ENCODE data around the gene SCN5A. TPM values are rescaled to one million over a fixed set of nuclear protein-coding genes. Genes with fewer than 3 reads are reported as not detected.
A peak's percentile ranks its signal among the peaks of the same experiment; 100 is the strongest.

Gene SCN5A
- total RNA-seq, 2 donors from 2014 or later = 4.5 to 5.6 TPM

GRCh38 chr3:38636881-38637280, 12.6 kb downstream of the SCN5A start:
- Mint-ChIP-seq H3K27me3 (ENCODE audit: insufficient read depth) (peaks cover 6% of the 10 kb centered on the region), H3K9me3 (no peaks in the 10 kb centered on the region), H3K27ac (no peak overlapping the region), H3K36me3 (ENCODE audit: low read depth) (peaks cover 2% of the 10 kb centered on the region), H3K4me1 (no peaks in the 10 kb centered on the region), H3K4me3 (no peak overlapping the region)
- no peak for DNase-seq
- no peak for TF ChIP-seq CTCF (conservative IDR thresholded peaks at IDR 0.05)
- Histone ChIP-seq H3K27ac (ENCODE audit: low read depth, low read length) (no peak overlapping the region), H3K4me1 (ENCODE audit: control insufficient read depth, insufficient read depth, low read length) (peaks cover 4% of the 10 kb centered on the region), H3K9me3 (ENCODE audit: control insufficient read depth, low read length) (no peaks in the 10 kb centered on the region), H3K27me3 (ENCODE audit: control insufficient read depth, insufficient read depth, low read length, poor library complexity, severe bottlenecking) (no peaks in the 10 kb centered on the region), H3K36me3 (ENCODE audit: control insufficient read depth, insufficient read depth, low read length) (no peaks in the 10 kb centered on the region), H3K4me3 (ENCODE audit: low read length) (no peak overlapping the region), H3K9ac (ENCODE audit: extremely low read depth, low read length, poor library complexity, severe bottlenecking) (no peak overlapping the region)
- WGBS, 2 experiments (ENCODE audit: insufficient coverage in 1 of 2, insufficient read length in 1 of 2) = 87 to 100% methylated on average over 1 to 6 of the region's 6 CpGs

- no peak for TF ChIP-seq CTCF (conservative IDR thresholded peaks at IDR 0.05)
- Mint-ChIP-seq H3K27ac (no peak overlapping the region), H3K9me3 (no peaks in the 10 kb centered on the region), H3K4me3 (no peak overlapping the region), H3K36me3 (ENCODE audit: low read depth) (peaks cover 2% of the 10 kb centered on the region), H3K27me3 (ENCODE audit: insufficient read depth) (peaks cover 6% of the 10 kb centered on the region), H3K4me1 (no peaks in the 10 kb centered on the region)
- H3K4me3 ChIP-seq (ENCODE audit: low read length) = no peak overlapping the region
- no peaks in the 10 kb centered on the region for H3K36me3 ChIP-seq (ENCODE audit: control insufficient read depth, insufficient read depth, low read length)
- no peak overlapping the region for H3K9ac ChIP-seq (ENCODE audit: extremely low read depth, low read length, poor library complexity, severe bottlenecking)
- H3K27me3 ChIP-seq (ENCODE audit: control insufficient read depth, insufficient read depth, low read length, poor library complexity, severe bottlenecking) = no peaks in the 10 kb centered on the region
- DNase-seq = no peak
- 86 to 100% methylated on average over 2 to 7 of the region's 7 CpGs for WGBS, 2 experiments (ENCODE audit: insufficient coverage in 1 of 2, insufficient read length in 1 of 2)
- H3K27ac ChIP-seq (ENCODE audit: low read depth, low read length) = no peak overlapping the region
- no peaks in the 10 kb centered on the region for H3K9me3 ChIP-seq (ENCODE audit: control insufficient read depth, low read length)
- peaks cover 3% of the 10 kb centered on the region for H3K4me1 ChIP-seq (ENCODE audit: control insufficient read depth, insufficient read depth, low read length)
Observed at GRCh38 chr3:38636464-38636863, 13.0 kb downstream of the SCN5A start.

- Mint-ChIP-seq H3K36me3 (ENCODE audit: low read depth) (peaks cover 2% of the 10 kb centered on the region), H3K4me1 (peaks cover 10% of the 10 kb centered on the region), H3K9me3 (no peaks in the 10 kb centered on the region), H3K27ac (no peak overlapping the region), H3K27me3 (ENCODE audit: insufficient read depth) (peaks cover 4% of the 10 kb centered on the region), H3K4me3 (no peak overlapping the region)
- H3K9ac ChIP-seq (ENCODE audit: extremely low read depth, low read length, poor library complexity, severe bottlenecking) = no peak overlapping the region
- no peaks in the 10 kb centered on the region for H3K27me3 ChIP-seq (ENCODE audit: control insufficient read depth, insufficient read depth, low read length, poor library complexity, severe bottlenecking)
- no peak overlapping the region for H3K4me3 ChIP-seq (ENCODE audit: low read length)
- no peaks in the 10 kb centered on the region for H3K4me1 ChIP-seq (ENCODE audit: control insufficient read depth, insufficient read depth, low read length)
- TF ChIP-seq CTCF (conservative IDR thresholded peaks at IDR 0.05) = no peak
- WGBS, 2 experiments (ENCODE audit: insufficient coverage in 1 of 2, insufficient read length in 1 of 2) = 75 to 82% methylated on average over 10 to 11 of the region's 11 CpGs
- no peak overlapping the region for H3K27ac ChIP-seq (ENCODE audit: low read depth, low read length)
- DNase-seq = peak; percentile 80
- H3K36me3 ChIP-seq (ENCODE audit: control insufficient read depth, insufficient read depth, low read length) = no peaks in the 10 kb centered on the region
- no peaks in the 10 kb centered on the region for H3K9me3 ChIP-seq (ENCODE audit: control insufficient read depth, low read length)
Observed at GRCh38 chr3:38634111-38634510, 15.4 kb downstream of the SCN5A start.

Measured in endodermal cell (in vitro differentiated cells).